DND-41 (cell line): ENCODE measurements around the gene SHH.

Experiments
- ATAC-seq: fragments of 200-7000 bp; cut with Tn5 transposase; 3 replicates; pipeline ENCODE4 v1.9.1; 2021; ENCODE audit warnings: low read depth; ENCODE audit not compliant: insufficient read depth
- DNase-seq: peaks from one replicate; pipeline ENCODE4 v3.0.0-alpha.2; 2020
- H2AFZ ChIP-seq: 2 replicates; pipeline ENCODE4 v1.6.0; 2012; ENCODE audit warnings: low read depth, low read length
- H3K27ac ChIP-seq: 2 replicates; pipeline ENCODE4 v1.5.1; 2012; ENCODE audit warnings: low read length, inconsistent platforms
- H3K27me3 ChIP-seq: fragments of 200-600 bp; sonication (generic); 2 replicates; pipeline ENCODE4 v1.6.0; 2012; ENCODE audit warnings: low read length, mild to moderate bottlenecking, inconsistent platforms; ENCODE audit not compliant: insufficient read depth, poor library complexity
- H3K36me3 ChIP-seq: 2 replicates; pipeline ENCODE4 v1.5.1; 2012; ENCODE audit warnings: low read length, inconsistent platforms; ENCODE audit not compliant: insufficient read depth
- H3K4me1 ChIP-seq: 2 replicates; pipeline ENCODE4 v1.5.1; 2012; ENCODE audit warnings: mild to moderate bottlenecking, low read length; ENCODE audit not compliant: insufficient read depth
- H3K4me2 ChIP-seq: 2 replicates; pipeline ENCODE4 v1.6.0; 2012; ENCODE audit warnings: mild to moderate bottlenecking, moderate library complexity, low read length, inconsistent platforms; ENCODE audit not compliant: insufficient read depth
- H3K4me3 ChIP-seq, 2 experiments: fragments of 200-600 bp in 1 of 2; shearing (Covaris generic) in 1 of 2; 2 replicates each; pipeline ENCODE4 v1.5.1; 2012 to 2016; ENCODE audit warnings: inconsistent platforms in 2 of 2, low read length in 2 of 2, mild to moderate bottlenecking in 2 of 2, low read depth in 1 of 2, moderate library complexity in 1 of 2
- H3K79me2 ChIP-seq: 2 replicates; pipeline ENCODE4 v1.6.0; 2012; ENCODE audit warnings: low read length, inconsistent platforms; ENCODE audit not compliant: insufficient read depth
- H3K9ac ChIP-seq: 2 replicates; pipeline ENCODE4 v1.6.0; 2012; ENCODE audit warnings: low read depth, mild to moderate bottlenecking, inconsistent platforms, low read length, moderate library complexity
- H3K9me3 ChIP-seq: 2 replicates; pipeline ENCODE4 v1.5.1; 2012; ENCODE audit warnings: low read length, moderate library complexity, mild to moderate bottlenecking, inconsistent platforms; ENCODE audit not compliant: insufficient read depth, severe bottlenecking
- H4K20me1 ChIP-seq: 2 replicates; pipeline ENCODE4 v1.6.0; 2012; ENCODE audit warnings: low read length; ENCODE audit not compliant: insufficient read depth
- CTCF ChIP-seq: IDR thresholded peaks from 2 replicates; pipeline ENCODE4 v1.5.1; 2012; ENCODE audit warnings: borderline replicate concordance, low read length, moderate library complexity, mild to moderate bottlenecking; ENCODE audit not compliant: poor library complexity, severe bottlenecking; ENCODE audit errors: extremely low read depth
- EZH2 ChIP-seq: IDR thresholded peaks from 3 replicates; pipeline ENCODE4 v1.6.1; 2012; ENCODE audit warnings: borderline replicate concordance, low read depth, mild to moderate bottlenecking, moderate library complexity, low read length, inconsistent platforms; ENCODE audit not compliant: severe bottlenecking

The SHH gene

GRCh38 chr7:155770241-155770640, 42.0 kb downstream of the SHH start:
- DNase-seq, result no peak
- H3K4me1 ChIP-seq, result peaks cover 16% of the 10 kb centered on the region
- H4K20me1 ChIP-seq, result peaks cover 15% of the 10 kb centered on the region
- TF ChIP-seq EZH2, result no peak
- no peak for TF ChIP-seq CTCF
- H2AFZ ChIP-seq, result no peak overlapping the region
- peaks cover 52% of the 10 kb centered on the region for H3K79me2 ChIP-seq
- H3K4me3 ChIP-seq, result no peak overlapping the region
- no peaks in the 10 kb centered on the region for H3K9me3 ChIP-seq
- no peak overlapping the region for H3K9ac ChIP-seq
- no peak overlapping the region for H3K4me2 ChIP-seq
- peaks cover 95% of the 10 kb centered on the region for H3K36me3 ChIP-seq
- H3K27me3 ChIP-seq, result no peaks in the 10 kb centered on the region
- ATAC-seq, result no peak
- H3K27ac ChIP-seq, result no peak overlapping the region

- H3K79me2 ChIP-seq, result peaks cover 57% of the 10 kb centered on the region
These were observed 42.6 kb downstream of the SHH start for GRCh38 chr7:155769701-155770100.

GRCh38 chr7:155766966-155767916, 45.0 kb downstream of the SHH start:
- H3K4me3 ChIP-seq, result no peak overlapping the region
- H3K4me2 ChIP-seq, result no peak overlapping the region
- peak; percentile 46 for TF ChIP-seq CTCF
- TF ChIP-seq EZH2, result no peak
- H3K4me1 ChIP-seq, result peaks cover 46% of the 10 kb centered on the region
- H3K9me3 ChIP-seq, result no peaks in the 10 kb centered on the region
- H3K27me3 ChIP-seq, result no peaks in the 10 kb centered on the region
- no peak overlapping the region for H3K9ac ChIP-seq
- peaks cover 26% of the 10 kb centered on the region for H4K20me1 ChIP-seq
- H2AFZ ChIP-seq, result no peak overlapping the region
- DNase-seq (no peak), ATAC-seq (no peak)
- H3K36me3 ChIP-seq, result peaks cover 80% of the 10 kb centered on the region
- H3K27ac ChIP-seq, result peak overlapping the region; percentile 37; the same call in 1 of the 2 replicates
- H3K79me2 ChIP-seq, result peaks cover 64% of the 10 kb centered on the region

More at GRCh38 chr7:155769701-155770100, 42.6 kb downstream of the SHH start:
- Histone ChIP-seq H3K4me3 (no peak overlapping the region), H2AFZ (no peak overlapping the region), H3K36me3 (peaks cover 95% of the 10 kb centered on the region), H3K27me3 (no peaks in the 10 kb centered on the region), H3K4me2 (no peak overlapping the region), H4K20me1 (peaks cover 18% of the 10 kb centered on the region), H3K4me1 (peaks cover 21% of the 10 kb centered on the region), H3K27ac (peak overlapping the region; percentile 9; the same call in 1 of the 2 replicates), H3K9ac (no peak overlapping the region), H3K9me3 (no peaks in the 10 kb centered on the region)
- no peak for ATAC-seq
- TF ChIP-seq CTCF (no peak), EZH2 (no peak)
- DNase-seq, result no peak
